Measurements from ENCODE around the gene WDFY4.

WDFY4 gene

GRCh38 chr10:48905311-48905710, 220.6 kb downstream of the WDFY4 start:
- no peak for TF ChIP-seq JUND (IDR thresholded peaks at IDR 0.05; ENCODE audit: low read depth)
- DNase-seq (ENCODE audit: low read depth in 1 of 2, low spot score in 1 of 2) = no peak
- in situ Hi-C loops (cut with HindIII; ENCODE audit: low pct_unique_long_range_greater_than_20kb, low sequenced_read_pairs) = no loop called here

- in situ Hi-C loops (cut with HindIII; ENCODE audit: low pct_unique_long_range_greater_than_20kb, low sequenced_read_pairs) = no loop called here
- DNase-seq (ENCODE audit: low read depth in 1 of 2, low spot score in 1 of 2) = no peak
- no peak for TF ChIP-seq JUND (IDR thresholded peaks at IDR 0.05; ENCODE audit: low read depth)
Observed at GRCh38 chr10:48906841-48907240, 222.2 kb downstream of the WDFY4 start.

- no peak for DNase-seq (ENCODE audit: low read depth in 1 of 2, low spot score in 1 of 2)
- in situ Hi-C loops (cut with HindIII; ENCODE audit: low pct_unique_long_range_greater_than_20kb, low sequenced_read_pairs) = no loop called here
- TF ChIP-seq JUND (IDR thresholded peaks at IDR 0.05; ENCODE audit: low read depth) = no peak
Observed at GRCh38 chr10:48907730-48908129, 223.1 kb downstream of the WDFY4 start.

- no peak for DNase-seq (ENCODE audit: low read depth in 1 of 2, low spot score in 1 of 2)
- in situ Hi-C loops (cut with HindIII; ENCODE audit: low pct_unique_long_range_greater_than_20kb, low sequenced_read_pairs) = no loop called here
- no peak for TF ChIP-seq JUND (IDR thresholded peaks at IDR 0.05; ENCODE audit: low read depth)
Observed at GRCh38 chr10:48910548-48910947, 225.9 kb downstream of the WDFY4 start.

GRCh38 chr10:48913674-48914073, 229.0 kb downstream of the WDFY4 start:
- in situ Hi-C loops (cut with HindIII; ENCODE audit: low pct_unique_long_range_greater_than_20kb, low sequenced_read_pairs) = no loop called here
- no peak for DNase-seq (ENCODE audit: low read depth in 1 of 2, low spot score in 1 of 2)
- TF ChIP-seq JUND (IDR thresholded peaks at IDR 0.05; ENCODE audit: low read depth) = no peak

- in situ Hi-C loops (cut with HindIII; ENCODE audit: low pct_unique_long_range_greater_than_20kb, low sequenced_read_pairs) = no loop called here
Observed at GRCh38 chr10:48923748-48924147, 239.1 kb downstream of the WDFY4 start.

GRCh38 chr10:48924988-48925387, 240.3 kb downstream of the WDFY4 start:
- no peak for DNase-seq (ENCODE audit: low read depth in 1 of 2, low spot score in 1 of 2)
- in situ Hi-C loops (cut with HindIII; ENCODE audit: low pct_unique_long_range_greater_than_20kb, low sequenced_read_pairs) = no loop called here
- no peak for TF ChIP-seq JUND (IDR thresholded peaks at IDR 0.05; ENCODE audit: low read depth)

More at GRCh38 chr10:48923748-48924147, 239.1 kb downstream of the WDFY4 start:
- no peak for DNase-seq (ENCODE audit: low read depth in 1 of 2, low spot score in 1 of 2)
- TF ChIP-seq JUND (IDR thresholded peaks at IDR 0.05; ENCODE audit: low read depth) = no peak

- in situ Hi-C loops (cut with HindIII; ENCODE audit: low pct_unique_long_range_greater_than_20kb, low sequenced_read_pairs) = no loop called here
- DNase-seq (ENCODE audit: low read depth in 1 of 2, low spot score in 1 of 2) = no peak
- no peak for TF ChIP-seq JUND (IDR thresholded peaks at IDR 0.05; ENCODE audit: low read depth)
Observed at GRCh38 chr10:48926255-48926654, 241.6 kb downstream of the WDFY4 start.

- in situ Hi-C loops (cut with HindIII; ENCODE audit: low pct_unique_long_range_greater_than_20kb, low sequenced_read_pairs) = no loop called here
- no peak for TF ChIP-seq JUND (IDR thresholded peaks at IDR 0.05; ENCODE audit: low read depth)
- no peak for DNase-seq (ENCODE audit: low read depth in 1 of 2, low spot score in 1 of 2)
Observed at GRCh38 chr10:48926764-48927540, 242.3 kb downstream of the WDFY4 start.

- no peak for TF ChIP-seq JUND (IDR thresholded peaks at IDR 0.05; ENCODE audit: low read depth)
- in situ Hi-C loops (cut with HindIII; ENCODE audit: low pct_unique_long_range_greater_than_20kb, low sequenced_read_pairs) = no loop called here
- DNase-seq (ENCODE audit: low read depth in 1 of 2, low spot score in 1 of 2) = no peak
Observed at GRCh38 chr10:48929413-48929990, 244.8 kb downstream of the WDFY4 start.

- TF ChIP-seq JUND (IDR thresholded peaks at IDR 0.05; ENCODE audit: low read depth) = no peak
- in situ Hi-C loops (cut with HindIII; ENCODE audit: low pct_unique_long_range_greater_than_20kb, low sequenced_read_pairs) = no loop called here
- no peak for DNase-seq (ENCODE audit: low read depth in 1 of 2, low spot score in 1 of 2)
Observed at GRCh38 chr10:48931188-48931587, 246.5 kb downstream of the WDFY4 start.

GRCh38 chr10:48932831-48933664, 248.4 kb downstream of the WDFY4 start:
- in situ Hi-C loops (cut with HindIII; ENCODE audit: low pct_unique_long_range_greater_than_20kb, low sequenced_read_pairs) = no loop called here

More at GRCh38 chr10:48932831-48933664, 248.4 kb downstream of the WDFY4 start:
- no peak for DNase-seq (ENCODE audit: low read depth in 1 of 2, low spot score in 1 of 2)
- no peak for TF ChIP-seq JUND (IDR thresholded peaks at IDR 0.05; ENCODE audit: low read depth)

Measured in T47D (cell line).